OCI-LY1 (cell line): Measurements from ENCODE around the gene ABO.
"Not testable (repeated sequence)": the region's sequence is repeated elsewhere in the genome, so short reads cannot be mapped to it uniquely, and the experiment has no call there.

ENCODE experiments used
- H2AFZ ChIP-seq: fragments of 200-600 bp; sonication (generic), shearing (Covaris generic); 2 replicates; pipeline ENCODE4 v1.6.0; 2014; ENCODE audit warnings: antibody characterized with exemption, mild to moderate bottlenecking, low read length
- H3F3A ChIP-seq: fragments of 200-600 bp; sonication (generic), shearing (Covaris generic); 2 replicates; pipeline ENCODE4 v1.6.0; 2014; ENCODE audit warnings: mild to moderate bottlenecking, antibody characterized with exemption, low read length, moderate library complexity; ENCODE audit not compliant: insufficient read depth
- H3K27ac ChIP-seq: fragments of 200-600 bp; sonication (generic); 2 replicates; pipeline ENCODE4 v1.5.1; 2014; ENCODE audit warnings: low read length, mixed run types, mild to moderate bottlenecking, low read depth; ENCODE audit not compliant: poor library complexity, severe bottlenecking
- H3K27me3 ChIP-seq: fragments of 200-600 bp; sonication (generic); 2 replicates; pipeline ENCODE4 v1.6.0; 2014; ENCODE audit warnings: antibody characterized with exemption, mild to moderate bottlenecking, low read length, moderate library complexity; ENCODE audit not compliant: insufficient read depth
- H3K36me3 ChIP-seq: fragments of 200-600 bp; sonication (generic); 2 replicates; pipeline ENCODE4 v1.6.1; 2014; ENCODE audit warnings: mild to moderate bottlenecking, antibody characterized with exemption, low read length, moderate library complexity, mixed read lengths; ENCODE audit not compliant: insufficient read depth
- H3K4me1 ChIP-seq: fragments of 200-600 bp; sonication (generic); 2 replicates; pipeline ENCODE4 v1.5.1; 2014; ENCODE audit warnings: mild to moderate bottlenecking, low read length, moderate library complexity; ENCODE audit not compliant: insufficient read depth, severe bottlenecking
- H3K4me2 ChIP-seq: fragments of 200-600 bp; sonication (generic), shearing (Covaris generic); 2 replicates; pipeline ENCODE4 v1.6.1; 2014; ENCODE audit warnings: low read length
- H3K4me3 ChIP-seq: fragments of 200-600 bp; sonication (generic); 2 replicates; pipeline ENCODE4 v1.5.1; 2014; ENCODE audit warnings: low read length, low read depth, mild to moderate bottlenecking, mixed read lengths; ENCODE audit not compliant: poor library complexity, severe bottlenecking
- H3K79me2 ChIP-seq: fragments of 200-600 bp; shearing (Covaris generic); 2 replicates; pipeline ENCODE4 v1.6.1; 2016; ENCODE audit warnings: mixed run types, low read length, mixed read lengths; ENCODE audit not compliant: insufficient read depth
- H3K9ac ChIP-seq: fragments of 200-600 bp; sonication (generic), shearing (Covaris generic); 2 replicates; pipeline ENCODE4 v1.6.1; 2014; ENCODE audit warnings: mild to moderate bottlenecking, low read length, mixed read lengths
- H3K9me2 ChIP-seq: fragments of 200-600 bp; sonication (generic), shearing (Covaris generic); 2 replicates; pipeline ENCODE4 v1.6.1; 2014; ENCODE audit warnings: low read depth, mild to moderate bottlenecking, low read length, mixed read lengths
- H3K9me3 ChIP-seq: fragments of 200-600 bp; shearing (Covaris generic); 2 replicates; pipeline ENCODE4 v1.6.1; 2014; ENCODE audit warnings: low read length, mixed read lengths
- H4K20me1 ChIP-seq: fragments of 200-600 bp; sonication (generic), shearing (Covaris generic); 2 replicates; pipeline ENCODE4 v1.6.0; 2016; ENCODE audit warnings: mild to moderate bottlenecking, low read length; ENCODE audit not compliant: insufficient read depth
- CTCF ChIP-seq: fragments of 200-600 bp; sonication (generic), shearing (Covaris generic); IDR thresholded peaks from 2 replicates; pipeline ENCODE4 v1.5.1; 2017; ENCODE audit warnings: mild to moderate bottlenecking, antibody characterized with exemption, low read length, moderate library complexity, mixed read lengths
- EZH2 ChIP-seq: fragments of 200-600 bp; sonication (generic), shearing (Covaris generic); IDR thresholded peaks from 2 replicates; pipeline ENCODE4 v1.8.0; 2017; ENCODE audit warnings: borderline replicate concordance, mixed run types, mild to moderate bottlenecking, antibody characterized with exemption, low read length, moderate library complexity, mixed read lengths

Gene ABO

DNA sequence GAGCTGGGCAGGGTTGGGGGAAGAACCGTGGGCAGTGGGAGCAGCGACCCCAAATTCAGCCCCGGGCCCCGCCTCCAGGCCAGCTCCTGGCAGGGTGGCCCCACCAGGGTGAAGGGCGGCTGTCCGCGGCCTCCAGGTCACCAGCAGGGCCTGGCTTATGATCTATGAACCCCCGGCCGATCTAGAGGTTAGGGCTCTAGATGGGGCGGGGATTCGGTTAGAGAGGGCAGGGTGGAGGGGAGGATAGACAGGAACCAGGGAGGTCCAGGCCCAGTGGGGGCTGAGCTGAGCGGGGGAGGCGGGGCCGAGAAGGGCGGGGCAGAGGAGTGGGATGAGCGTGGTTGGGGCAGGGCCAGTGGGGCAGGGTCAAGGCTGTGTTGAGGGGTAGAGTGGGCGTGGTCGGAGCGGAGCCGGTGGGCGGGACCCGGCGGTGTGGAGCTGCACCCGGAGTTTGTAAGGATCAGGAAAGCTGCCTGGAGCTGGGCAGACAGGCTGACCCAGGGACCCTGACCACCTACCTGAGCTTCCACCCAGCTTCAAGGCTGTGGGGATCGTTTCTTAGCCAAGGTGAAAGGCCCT is 36.6 kb downstream of the ABO start:
- Histone ChIP-seq H3K79me2 (no peaks in the 10 kb centered on the region), H4K20me1 (no peaks in the 10 kb centered on the region), H2AFZ (no peak overlapping the region), H3K4me2 (no peak overlapping the region), H3K9me3 (no peaks in the 10 kb centered on the region), H3K36me3 (no peaks in the 10 kb centered on the region), H3F3A (no peaks in the 10 kb centered on the region), H3K4me3 (no peak overlapping the region), H3K9ac (no peak overlapping the region), H3K4me1 (no peaks in the 10 kb centered on the region), H3K27ac (no peak overlapping the region), H3K9me2 (no peaks in the 10 kb centered on the region), H3K27me3 (no peaks in the 10 kb centered on the region)
- TF ChIP-seq CTCF (no peak), EZH2 (no peak)

DNA sequence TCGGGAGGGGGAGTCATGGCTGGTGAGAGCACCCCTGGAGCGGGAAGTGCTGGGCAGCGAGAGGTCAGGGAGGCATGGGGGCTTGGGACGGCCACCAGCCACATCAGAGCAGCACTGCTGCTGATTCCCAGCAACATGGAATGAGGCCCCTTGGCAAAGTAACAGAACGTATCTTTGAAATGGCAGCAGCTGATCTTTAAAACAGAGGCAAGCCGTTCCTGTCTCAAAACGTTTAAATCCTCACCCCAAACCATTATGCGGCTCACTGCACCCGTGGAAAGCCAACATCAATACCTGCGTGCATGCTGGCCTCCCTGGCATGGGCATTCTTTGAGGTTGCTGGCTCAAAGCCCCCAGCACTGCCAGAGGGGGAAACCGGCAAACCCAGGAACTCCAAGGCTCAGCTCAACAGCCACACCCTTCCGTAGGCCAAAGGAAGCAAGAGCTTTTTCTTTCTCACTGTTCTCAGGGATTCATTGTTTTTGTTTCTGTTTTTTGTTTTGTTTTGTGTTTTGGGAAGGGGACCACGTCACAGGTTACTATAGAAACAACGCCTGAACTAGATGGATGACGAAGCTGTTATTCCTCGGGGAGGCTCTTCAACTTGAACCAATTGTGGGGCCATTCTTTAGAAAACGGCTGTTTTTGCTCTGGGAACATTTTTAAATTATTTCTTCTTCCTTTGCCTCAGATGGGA is 37.8 kb downstream of the ABO start:
- no peak for TF ChIP-seq CTCF
- no peak for TF ChIP-seq EZH2
- no peak overlapping the region for H3K9ac ChIP-seq
- H3K9me3 ChIP-seq: no peaks in the 10 kb centered on the region
- H4K20me1 ChIP-seq: no peaks in the 10 kb centered on the region
- no peaks in the 10 kb centered on the region for H3F3A ChIP-seq
- no peaks in the 10 kb centered on the region for H3K27me3 ChIP-seq
- H2AFZ ChIP-seq: no peak overlapping the region
- H3K27ac ChIP-seq: no peak overlapping the region
- H3K36me3 ChIP-seq: no peaks in the 10 kb centered on the region
- H3K4me1 ChIP-seq: no peaks in the 10 kb centered on the region
- H3K4me2 ChIP-seq: no peak overlapping the region
- no peaks in the 10 kb centered on the region for H3K9me2 ChIP-seq
- H3K79me2 ChIP-seq: no peaks in the 10 kb centered on the region
- no peak overlapping the region for H3K4me3 ChIP-seq

DNA sequence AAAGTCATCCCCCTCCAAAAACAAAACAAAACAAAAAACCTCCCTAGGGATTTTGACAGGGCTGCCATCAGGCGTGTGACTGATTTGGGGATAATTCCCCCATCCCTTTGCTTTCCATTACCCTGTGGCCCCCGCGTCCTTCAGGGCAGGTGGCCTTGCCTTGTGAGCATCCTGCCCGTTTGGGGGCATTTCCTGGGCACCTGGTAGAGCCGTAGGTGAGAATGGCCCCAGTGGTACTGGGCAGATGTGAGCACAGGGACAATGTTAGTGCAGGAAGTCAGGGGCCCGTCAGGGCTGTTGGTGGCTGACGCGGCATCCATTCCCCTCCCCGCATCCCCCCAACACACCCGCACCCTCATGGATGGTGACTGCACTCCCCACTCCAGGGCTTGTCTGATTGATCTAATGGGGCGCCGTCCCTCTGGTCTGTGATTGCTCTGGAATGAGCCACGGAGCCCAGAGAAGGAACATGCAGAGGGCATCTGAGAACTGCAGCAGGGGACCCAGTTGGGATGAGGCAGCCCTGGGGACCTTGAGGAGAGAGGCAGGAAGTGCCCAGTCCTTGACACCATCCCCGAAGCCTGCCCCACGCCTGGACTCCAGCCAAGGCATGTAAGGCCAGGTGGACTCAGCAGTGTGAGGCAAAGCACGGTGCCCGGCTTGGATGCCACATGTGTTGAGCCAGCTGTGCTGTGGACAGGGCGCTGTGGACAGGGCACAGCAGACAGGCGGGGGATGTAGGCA is 38.5 kb downstream of the ABO start:
- not testable (repeated sequence) for H4K20me1 ChIP-seq, H3K79me2 ChIP-seq, H2AFZ ChIP-seq, H3F3A ChIP-seq, H3K36me3 ChIP-seq, H3K27ac ChIP-seq, H3K9ac ChIP-seq, H3K4me2 ChIP-seq, H3K9me2 ChIP-seq, H3K4me3 ChIP-seq, H3K27me3 ChIP-seq, H3K4me1 ChIP-seq, H3K9me3 ChIP-seq
